ENCODE results near the gene KLHL18. TPM values are rescaled to one million over a fixed set of nuclear protein-coding genes. Genes with fewer than 3 reads are reported as not detected.

KLHL18 gene
- total RNA-seq, 3 donors from 2014 or later (not counting 1 experiment from before 2014, with no cell fraction given), result 37.3 to 47.9 (median 45.2) TPM

DNA sequence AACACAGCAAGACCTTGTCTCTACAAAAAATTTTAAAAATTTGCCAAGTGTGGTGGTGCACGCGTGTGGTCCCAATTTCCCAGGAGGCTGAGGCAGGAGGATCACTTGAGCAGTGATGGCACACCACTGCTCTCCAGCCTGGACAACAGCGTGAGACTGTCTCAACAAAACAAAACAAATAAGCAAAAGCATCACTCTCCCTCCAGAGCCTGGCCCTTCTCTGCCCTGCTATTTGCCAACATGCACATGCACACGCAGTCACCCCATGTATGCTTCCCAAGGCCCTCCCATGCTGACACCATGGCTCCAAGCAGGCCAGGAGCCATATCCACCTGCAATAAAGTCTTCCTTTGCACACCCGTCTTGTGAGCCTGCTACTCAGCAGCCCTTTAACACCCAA is 2.2 kb upstream of the KLHL18 start:
- 99% methylated on average over 5 of the region's 5 CpGs for WGBS (ENCODE audit: insufficient coverage)
- H3K4me1 Mint-ChIP-seq, result peaks cover 32 to 36% of the 10 kb centered on the region in 2 donors
- no peaks in the 10 kb centered on the region for H3K9me3 ChIP-seq (ENCODE audit: control insufficient read depth, insufficient read depth, low read length)
- H3K9me3 Mint-ChIP-seq, result no peaks in the 10 kb centered on the region
- no peaks in the 10 kb centered on the region for H3K27me3 Mint-ChIP-seq (ENCODE audit: low read depth in 2 of 2)
- no peaks in the 10 kb centered on the region for H3K36me3 ChIP-seq (ENCODE audit: control insufficient read depth, insufficient read depth, low read length)
- DNase-seq (peak in 1 of 2 donors; percentile 10), ATAC-seq (no peak)
- H3K27me3 ChIP-seq (ENCODE audit: control insufficient read depth, insufficient read depth, low read length), result no peaks in the 10 kb centered on the region
- TF ChIP-seq, protein P1, sequence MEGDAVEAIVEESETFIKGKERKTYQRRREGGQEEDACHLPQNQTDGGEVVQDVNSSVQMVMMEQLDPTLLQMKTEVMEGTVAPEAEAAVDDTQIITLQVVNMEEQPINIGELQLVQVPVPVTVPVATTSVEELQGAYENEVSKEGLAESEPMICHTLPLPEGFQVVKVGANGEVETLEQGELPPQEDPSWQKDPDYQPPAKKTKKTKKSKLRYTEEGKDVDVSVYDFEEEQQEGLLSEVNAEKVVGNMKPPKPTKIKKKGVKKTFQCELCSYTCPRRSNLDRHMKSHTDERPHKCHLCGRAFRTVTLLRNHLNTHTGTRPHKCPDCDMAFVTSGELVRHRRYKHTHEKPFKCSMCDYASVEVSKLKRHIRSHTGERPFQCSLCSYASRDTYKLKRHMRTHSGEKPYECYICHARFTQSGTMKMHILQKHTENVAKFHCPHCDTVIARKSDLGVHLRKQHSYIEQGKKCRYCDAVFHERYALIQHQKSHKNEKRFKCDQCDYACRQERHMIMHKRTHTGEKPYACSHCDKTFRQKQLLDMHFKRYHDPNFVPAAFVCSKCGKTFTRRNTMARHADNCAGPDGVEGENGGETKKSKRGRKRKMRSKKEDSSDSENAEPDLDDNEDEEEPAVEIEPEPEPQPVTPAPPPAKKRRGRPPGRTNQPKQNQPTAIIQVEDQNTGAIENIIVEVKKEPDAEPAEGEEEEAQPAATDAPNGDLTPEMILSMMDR (IDR thresholded peaks at IDR 0.05), result no peak
- H3K27ac ChIP-seq (ENCODE audit: low read length), result no peak overlapping the region
- peaks cover 37% of the 10 kb centered on the region for H3K4me1 ChIP-seq (ENCODE audit: control insufficient read depth, insufficient read depth, low read length)
- intact Hi-C loops (cut with micrococcal nuclease), result no loop called here
- no peaks in the 10 kb centered on the region for H3K36me3 Mint-ChIP-seq
- H3K4me3 Mint-ChIP-seq, result no peak overlapping the region
- peak overlapping the region; percentile 97 to 100 for H3K27ac Mint-ChIP-seq
- no peak overlapping the region for H3K4me3 ChIP-seq (ENCODE audit: low read length)

DNA sequence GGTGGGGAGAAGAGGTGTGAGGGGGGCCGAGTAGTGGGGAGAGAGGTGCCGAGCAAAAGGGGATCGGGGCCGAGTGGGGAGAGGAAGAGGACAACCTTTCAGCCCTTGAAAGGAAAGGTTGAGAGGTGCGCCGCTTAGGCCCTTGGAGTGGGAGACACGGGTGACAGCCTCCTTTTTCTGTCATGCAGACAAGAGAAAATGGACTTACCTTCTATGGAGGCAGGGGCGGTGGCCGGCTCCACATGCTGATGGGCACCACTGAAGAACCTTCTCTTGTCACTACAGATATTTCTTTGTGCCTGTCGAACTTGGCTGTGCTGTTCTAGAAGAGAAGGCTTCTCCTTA is 421 bp downstream of the KLHL18 start:
- Mint-ChIP-seq H3K4me1 (peaks cover 37 to 43% of the 10 kb centered on the region in 2 donors), H3K27me3 (ENCODE audit: low read depth in 2 of 2) (no peaks in the 10 kb centered on the region), H3K27ac (peak overlapping the region; percentile 97 to 100), H3K4me3 (peak overlapping the region; percentile 99), H3K9me3 (no peaks in the 10 kb centered on the region), H3K36me3 (no peaks in the 10 kb centered on the region)
- H3K9me3 ChIP-seq (ENCODE audit: control insufficient read depth, insufficient read depth, low read length), result no peaks in the 10 kb centered on the region
- ATAC-seq (peak in 2 of 3 donors; percentile 8 to 12), DNase-seq (no peak)
- peak overlapping the region; percentile 92 for H3K4me3 ChIP-seq (ENCODE audit: low read length)
- peaks cover 1% of the 10 kb centered on the region for H3K36me3 ChIP-seq (ENCODE audit: control insufficient read depth, insufficient read depth, low read length)
- H3K4me1 ChIP-seq (ENCODE audit: control insufficient read depth, insufficient read depth, low read length), result peaks cover 37% of the 10 kb centered on the region
- intact Hi-C loops (cut with micrococcal nuclease), result loop anchor here (2.0 kb wide), 1 partner anchor 98 kb away; the partner anchor contains the start of gene PTPN23
- 0% methylated on average over 9 of the region's 10 CpGs for WGBS (ENCODE audit: insufficient coverage)
- H3K27me3 ChIP-seq (ENCODE audit: control insufficient read depth, insufficient read depth, low read length), result no peaks in the 10 kb centered on the region
- TF ChIP-seq, protein P1 (IDR thresholded peaks at IDR 0.05), result no peak
- peak overlapping the region; percentile 98 for H3K27ac ChIP-seq (ENCODE audit: low read length)

DNA sequence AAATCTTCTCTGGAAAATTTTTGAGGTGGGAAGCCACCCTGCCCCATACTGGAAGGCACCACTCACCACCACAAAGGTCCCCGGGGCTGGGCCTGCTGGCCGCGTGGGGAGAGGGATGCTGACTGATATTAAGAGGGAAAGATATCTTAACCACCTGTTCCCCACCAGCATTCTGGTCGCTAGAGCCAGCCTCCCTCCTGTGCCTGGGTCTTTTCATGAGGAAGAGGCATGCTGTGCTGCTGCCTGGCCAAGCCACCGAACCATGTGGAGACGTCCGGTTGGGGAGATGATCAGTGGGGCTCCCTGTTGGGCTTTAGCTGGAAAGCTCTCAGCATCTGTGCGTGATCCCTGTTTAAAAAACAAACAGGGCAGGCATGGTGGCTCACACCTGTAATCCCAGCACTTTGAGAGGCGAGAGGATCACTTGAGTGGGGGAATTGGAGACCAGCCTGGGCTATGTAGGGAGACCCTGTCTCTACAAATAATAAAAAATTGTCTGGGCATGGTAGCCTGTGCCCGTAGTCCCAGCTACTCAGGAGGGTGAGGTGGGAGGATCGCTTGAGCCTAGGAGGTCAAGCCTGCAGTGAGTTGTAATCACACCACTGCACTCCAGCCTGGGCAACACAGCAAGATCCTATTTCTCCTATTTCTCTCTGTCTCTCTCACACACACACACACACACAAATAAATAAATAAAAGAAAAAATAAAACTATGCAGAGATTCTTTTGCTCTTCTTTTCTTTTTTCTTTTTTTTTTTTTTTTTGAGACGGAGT is 1.0 kb downstream of the KLHL18 start:
- peak in 1 of 2 donors; percentile 35 for DNase-seq

More for the DNA sequence above, 1.0 kb downstream of the KLHL18 start:
- ATAC-seq, result no peak
- Mint-ChIP-seq H3K27ac (peak overlapping the region; percentile 97 to 100), H3K27me3 (ENCODE audit: low read depth in 2 of 2) (no peaks in the 10 kb centered on the region), H3K36me3 (no peaks in the 10 kb centered on the region), H3K9me3 (no peaks in the 10 kb centered on the region), H3K4me3 (peak overlapping the region; percentile 99), H3K4me1 (peaks cover 37 to 43% of the 10 kb centered on the region in 2 donors)
- 44% methylated on average over 8 of the region's 12 CpGs for WGBS (ENCODE audit: insufficient coverage)
- no peaks in the 10 kb centered on the region for H3K9me3 ChIP-seq (ENCODE audit: control insufficient read depth, insufficient read depth, low read length)
- H3K4me1 ChIP-seq (ENCODE audit: control insufficient read depth, insufficient read depth, low read length), result peaks cover 37% of the 10 kb centered on the region
- peak overlapping the region; percentile 98 for H3K27ac ChIP-seq (ENCODE audit: low read length)
- H3K27me3 ChIP-seq (ENCODE audit: control insufficient read depth, insufficient read depth, low read length), result no peaks in the 10 kb centered on the region
- TF ChIP-seq, protein P1 (IDR thresholded peaks at IDR 0.05), result no peak
- peaks cover 5% of the 10 kb centered on the region for H3K36me3 ChIP-seq (ENCODE audit: control insufficient read depth, insufficient read depth, low read length)
- intact Hi-C loops (cut with micrococcal nuclease), result loop anchor here (2.0 kb wide), 1 partner anchor 97 kb away; the partner anchor contains the start of gene PTPN23
- peak overlapping the region; percentile 92 for H3K4me3 ChIP-seq (ENCODE audit: low read length)
